ENCODE results near the gene SIRPB1. TPM values are rescaled to one million over a fixed set of nuclear protein-coding genes. Genes with fewer than 3 reads are reported as not detected.

Gene SIRPB1
- total RNA-seq, 1 experiment from 2014 or later = 11.6 TPM

- ATAC-seq = no peak
- CTCF ChIA-PET = no interaction called here
- Histone ChIP-seq H2AFZ (ENCODE audit: low read length) (no peak overlapping the region), H3K4me3 (ENCODE audit: low read length) (no peak overlapping the region), H3K27me3 (ENCODE audit: low read length) (no peaks in the 10 kb centered on the region), H4K20me1 (ENCODE audit: low read length) (no peaks in the 10 kb centered on the region), H3K9ac (ENCODE audit: low read length) (no peak overlapping the region), H3K36me3 (ENCODE audit: low read depth, low read length) (no peaks in the 10 kb centered on the region), H3K9me3 (ENCODE audit: low read length) (no peaks in the 10 kb centered on the region), H3K4me2 (ENCODE audit: low read length) (no peak overlapping the region), H3F3A (ENCODE audit: low read length, unreplicated experiment) (no peaks in the 10 kb centered on the region), H3K27ac (ENCODE audit: low read length) (no peak overlapping the region), H3K9me2 (replicated peaks; ENCODE audit: low read length) (no peaks in the 10 kb centered on the region), H3K4me1 (ENCODE audit: insufficient read depth, low read length) (peaks cover 33% of the 10 kb centered on the region), H3K79me2 (ENCODE audit: low read length) (no peaks in the 10 kb centered on the region)
- TF ChIP-seq EZH2 (IDR thresholded peaks at IDR 0.05; ENCODE audit: low read length, unreplicated experiment) (no peak), CTCF (conservative IDR thresholded peaks at IDR 0.05; ENCODE audit: low read depth, low read length) (no peak), EZH2phosphoT487 (IDR thresholded peaks at IDR 0.05; ENCODE audit: borderline replicate concordance, low read length) (no peak)
- intact Hi-C loops (cut with micrococcal nuclease) = no loop called here
- POLR2A ChIA-PET (ENCODE audit: unreplicated experiment) = no interaction called here
- peak; percentile 1 for DNase-seq
- BruUV-seq (replicated peaks) = no TSS peak
Measured at GRCh38 chr20:1621316-1621715, 1.5 kb upstream of the SIRPB1 start.

DNA sequence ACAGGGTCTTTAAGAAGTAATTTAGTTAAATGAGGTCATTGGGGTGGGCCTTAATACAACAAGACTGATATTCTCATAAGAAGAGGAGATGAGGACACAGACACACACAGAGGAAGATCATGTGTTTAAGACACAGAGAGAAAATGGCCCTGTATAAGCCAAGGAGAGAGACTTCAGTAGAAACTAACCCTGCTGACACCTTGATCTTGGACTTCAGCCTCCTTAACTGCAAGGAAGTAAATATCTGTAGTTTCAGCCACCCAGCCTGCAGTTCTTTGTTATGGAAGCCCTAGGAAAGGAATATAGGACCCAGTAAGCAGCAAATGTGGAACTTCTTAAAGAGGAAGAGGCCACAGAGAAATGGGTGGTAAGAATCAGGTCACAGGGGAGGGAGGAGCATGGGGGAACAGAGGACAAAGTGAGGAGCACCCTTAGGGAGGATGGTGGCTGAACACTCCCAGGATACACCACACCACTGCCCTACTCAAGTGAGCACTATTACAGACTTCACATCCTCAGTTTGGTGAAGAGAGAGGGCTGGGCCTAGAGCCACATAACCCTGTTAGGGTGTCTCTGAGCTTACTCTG lies 762 bp downstream of the SIRPB1 start:
- no peaks in the 10 kb centered on the region for H3F3A ChIP-seq (ENCODE audit: low read length, unreplicated experiment)
- no peaks in the 10 kb centered on the region for H3K79me2 ChIP-seq (ENCODE audit: low read length)
- H2AFZ ChIP-seq (ENCODE audit: low read length) = no peak overlapping the region
- TF ChIP-seq EZH2phosphoT487 (IDR thresholded peaks at IDR 0.05; ENCODE audit: borderline replicate concordance, low read length) = no peak
- TF ChIP-seq CTCF (conservative IDR thresholded peaks at IDR 0.05; ENCODE audit: low read depth, low read length) = no peak
- no peak for TF ChIP-seq EZH2 (IDR thresholded peaks at IDR 0.05; ENCODE audit: low read length, unreplicated experiment)
- H4K20me1 ChIP-seq (ENCODE audit: low read length) = no peaks in the 10 kb centered on the region
- peak; percentile 1 for DNase-seq
- H3K9me3 ChIP-seq (ENCODE audit: low read length) = no peaks in the 10 kb centered on the region
- no peak for ATAC-seq
- H3K4me3 ChIP-seq (ENCODE audit: low read length) = no peak overlapping the region
- no peaks in the 10 kb centered on the region for H3K36me3 ChIP-seq (ENCODE audit: low read depth, low read length)
- H3K27ac ChIP-seq (ENCODE audit: low read length) = no peak overlapping the region
- H3K4me1 ChIP-seq (ENCODE audit: insufficient read depth, low read length) = peaks cover 15% of the 10 kb centered on the region
- no peaks in the 10 kb centered on the region for H3K27me3 ChIP-seq (ENCODE audit: low read length)
- ChIA-PET POLR2A (ENCODE audit: unreplicated experiment) (no interaction called here), CTCF (no interaction called here)
- no TSS peak for BruUV-seq (replicated peaks)
- H3K9me2 ChIP-seq (replicated peaks; ENCODE audit: low read length) = no peaks in the 10 kb centered on the region
- no peak overlapping the region for H3K9ac ChIP-seq (ENCODE audit: low read length)
- intact Hi-C loops (cut with micrococcal nuclease) = no loop called here
- no peak overlapping the region for H3K4me2 ChIP-seq (ENCODE audit: low read length)

DNA sequence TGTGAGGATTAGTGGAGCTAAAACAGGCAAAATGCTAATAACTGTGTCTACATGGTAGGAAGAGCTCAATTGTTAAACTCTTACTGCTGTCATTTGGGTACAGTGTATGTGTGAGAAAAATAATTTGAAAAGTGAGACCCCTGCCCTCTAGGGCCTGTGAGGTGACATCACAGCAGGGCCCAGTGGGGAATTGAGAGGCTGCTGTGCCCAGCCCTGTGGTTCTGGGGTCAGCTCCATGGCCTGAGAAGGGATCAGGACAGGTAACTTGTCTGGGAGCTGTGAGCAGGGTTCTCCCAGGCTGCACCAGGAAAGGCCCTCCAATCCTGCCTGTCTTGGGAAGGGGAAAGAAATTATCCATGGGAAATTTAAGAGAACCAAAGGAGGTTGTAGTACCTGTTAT lies 1.3 kb downstream of the SIRPB1 start:
- H3K27ac ChIP-seq (ENCODE audit: low read length) = no peak overlapping the region
- ATAC-seq = no peak
- TF ChIP-seq CTCF (conservative IDR thresholded peaks at IDR 0.05; ENCODE audit: low read depth, low read length) (no peak), EZH2 (IDR thresholded peaks at IDR 0.05; ENCODE audit: low read length, unreplicated experiment) (no peak), EZH2phosphoT487 (IDR thresholded peaks at IDR 0.05; ENCODE audit: borderline replicate concordance, low read length) (no peak)
- H3K4me1 ChIP-seq (ENCODE audit: insufficient read depth, low read length) = peaks cover 13% of the 10 kb centered on the region
- H3K4me2 ChIP-seq (ENCODE audit: low read length) = no peak overlapping the region
- no peaks in the 10 kb centered on the region for H4K20me1 ChIP-seq (ENCODE audit: low read length)
- H3F3A ChIP-seq (ENCODE audit: low read length, unreplicated experiment) = no peaks in the 10 kb centered on the region
- H2AFZ ChIP-seq (ENCODE audit: low read length) = no peak overlapping the region
- no peaks in the 10 kb centered on the region for H3K36me3 ChIP-seq (ENCODE audit: low read depth, low read length)
- POLR2A ChIA-PET (ENCODE audit: unreplicated experiment) = no interaction called here
- CTCF ChIA-PET = no interaction called here
- no peaks in the 10 kb centered on the region for H3K9me3 ChIP-seq (ENCODE audit: low read length)
- H3K4me3 ChIP-seq (ENCODE audit: low read length) = no peak overlapping the region
- DNase-seq = peak; percentile 1
- H3K9me2 ChIP-seq (replicated peaks; ENCODE audit: low read length) = no peaks in the 10 kb centered on the region
- no peak overlapping the region for H3K9ac ChIP-seq (ENCODE audit: low read length)
- H3K79me2 ChIP-seq (ENCODE audit: low read length) = no peaks in the 10 kb centered on the region
- intact Hi-C loops (cut with micrococcal nuclease) = no loop called here
- H3K27me3 ChIP-seq (ENCODE audit: low read length) = no peaks in the 10 kb centered on the region
- no TSS peak for BruUV-seq (replicated peaks)
